Fibroblast of skin of scalp (primary cell): ENCODE data around the gene C3orf20.

Experiments
- DNase-seq: peaks from one replicate; pipeline ENCODE4 v3.0.0-alpha.2; 2013

Gene C3orf20

DNA sequence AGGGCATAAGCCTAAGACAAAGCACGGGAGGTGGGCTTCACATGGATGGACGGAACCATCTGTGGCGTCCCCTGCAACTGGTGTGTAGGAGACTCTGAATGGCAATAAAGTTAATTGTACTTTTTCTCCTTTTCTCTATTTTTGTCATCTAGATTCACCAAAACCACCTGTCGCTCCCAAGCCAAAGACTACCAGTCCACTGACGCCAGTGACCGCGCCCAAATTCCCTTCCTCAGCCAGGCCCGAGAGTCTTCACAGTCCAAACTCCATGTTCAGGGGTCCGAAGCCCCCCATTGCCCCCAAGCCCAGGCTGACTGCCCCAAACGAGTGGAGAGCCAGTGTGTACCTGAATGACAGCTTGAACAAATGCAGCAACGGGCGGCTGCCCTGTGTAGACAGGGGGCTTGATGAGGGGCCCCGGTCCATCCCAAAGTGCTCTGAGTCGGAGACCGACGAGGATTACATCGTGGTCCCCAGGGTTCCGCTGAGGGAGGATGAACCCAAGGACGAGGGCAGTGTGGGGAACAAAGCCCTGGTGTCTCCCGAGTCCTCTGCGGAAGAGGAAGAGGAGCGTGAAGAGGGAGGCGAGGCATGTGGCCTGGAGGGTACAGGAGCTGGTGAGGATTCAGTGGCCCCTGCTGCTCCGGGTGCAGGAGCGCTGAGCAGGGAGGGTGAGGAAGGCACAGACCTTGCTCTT is 144.0 kb downstream of the C3orf20 start, which contains the start of gene FGD5:
Gene FGD5, plus strand, starts transcription at position 159 of the 697 bp plus-strand sequence. Its CDS starts 110 bp downstream, at position 269.
- no peak for DNase-seq

GRCh38 chr3:14819671-14820070 is 144.7 kb downstream of the C3orf20 start:
- DNase-seq: no peak

- DNase-seq: no peak
Measured at GRCh38 chr3:14820156-14820555, 145.2 kb downstream of the C3orf20 start.

- no peak for DNase-seq
Measured at GRCh38 chr3:14821151-14821550, 146.2 kb downstream of the C3orf20 start.

DNA sequence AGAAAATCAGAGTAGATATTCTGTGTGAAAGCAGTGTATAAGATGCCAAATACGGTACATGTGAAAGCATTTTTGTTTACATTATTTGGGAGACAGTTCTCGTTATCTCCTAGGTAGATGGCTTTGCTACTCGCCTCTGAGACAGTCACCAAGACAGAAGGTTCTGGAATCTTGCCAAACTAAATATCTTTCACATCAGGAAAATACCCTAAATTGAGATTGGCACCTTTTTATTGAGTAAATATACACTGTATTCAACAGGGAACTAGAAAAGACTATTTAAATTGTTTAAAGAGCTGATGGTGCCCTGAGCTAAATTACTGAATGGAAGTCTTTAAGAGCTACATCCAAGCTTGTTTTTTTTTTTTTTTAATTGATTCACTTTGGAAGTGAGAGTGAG is 147.2 kb downstream of the C3orf20 start:
- DNase-seq: no peak
